Measurements from ENCODE around the gene PRND.
"Not testable (repeated sequence)": the region's sequence is repeated elsewhere in the genome, so short reads cannot be mapped to it uniquely, and the experiment has no call there.

DNA sequence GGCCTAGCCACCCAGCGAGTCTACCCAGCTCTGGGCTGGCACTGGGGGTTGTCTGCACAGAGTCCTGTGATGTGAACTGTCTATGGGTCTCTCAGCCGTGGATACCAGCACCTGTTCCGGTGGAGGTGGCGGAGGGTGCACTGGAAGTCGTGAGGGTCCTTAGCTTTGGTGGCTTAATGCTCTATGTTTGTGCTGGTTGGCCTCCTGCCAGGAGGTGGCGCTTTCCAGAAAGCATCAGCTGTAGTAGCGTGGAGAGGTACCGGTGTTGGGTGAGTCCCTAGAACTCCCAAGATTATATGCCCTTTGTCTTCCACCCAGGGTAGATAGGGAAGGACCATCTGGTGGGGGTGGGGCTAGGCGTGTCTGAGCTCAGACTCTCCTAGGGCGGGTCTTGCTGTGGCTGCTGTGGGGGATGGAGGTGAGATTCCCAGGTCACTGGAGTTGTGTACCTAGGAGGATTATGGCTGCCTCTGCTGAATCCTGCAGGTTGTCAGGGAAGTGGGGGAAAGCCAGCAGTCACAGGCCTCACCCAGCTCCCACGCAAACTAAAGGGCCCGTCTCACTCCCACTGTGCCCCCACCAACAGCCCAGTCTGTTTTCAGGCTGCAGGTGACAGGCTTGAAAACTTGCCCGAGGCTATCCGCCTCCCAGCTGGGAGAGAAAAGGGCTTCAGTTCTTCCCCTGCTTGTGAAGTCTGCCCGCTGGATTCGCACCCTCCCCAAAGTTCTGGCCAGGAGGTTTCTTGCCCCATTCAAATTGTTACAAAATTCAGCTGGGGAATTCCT, 37.6 kb downstream of the PRND start:
- TF ChIP-seq, protein P1, sequence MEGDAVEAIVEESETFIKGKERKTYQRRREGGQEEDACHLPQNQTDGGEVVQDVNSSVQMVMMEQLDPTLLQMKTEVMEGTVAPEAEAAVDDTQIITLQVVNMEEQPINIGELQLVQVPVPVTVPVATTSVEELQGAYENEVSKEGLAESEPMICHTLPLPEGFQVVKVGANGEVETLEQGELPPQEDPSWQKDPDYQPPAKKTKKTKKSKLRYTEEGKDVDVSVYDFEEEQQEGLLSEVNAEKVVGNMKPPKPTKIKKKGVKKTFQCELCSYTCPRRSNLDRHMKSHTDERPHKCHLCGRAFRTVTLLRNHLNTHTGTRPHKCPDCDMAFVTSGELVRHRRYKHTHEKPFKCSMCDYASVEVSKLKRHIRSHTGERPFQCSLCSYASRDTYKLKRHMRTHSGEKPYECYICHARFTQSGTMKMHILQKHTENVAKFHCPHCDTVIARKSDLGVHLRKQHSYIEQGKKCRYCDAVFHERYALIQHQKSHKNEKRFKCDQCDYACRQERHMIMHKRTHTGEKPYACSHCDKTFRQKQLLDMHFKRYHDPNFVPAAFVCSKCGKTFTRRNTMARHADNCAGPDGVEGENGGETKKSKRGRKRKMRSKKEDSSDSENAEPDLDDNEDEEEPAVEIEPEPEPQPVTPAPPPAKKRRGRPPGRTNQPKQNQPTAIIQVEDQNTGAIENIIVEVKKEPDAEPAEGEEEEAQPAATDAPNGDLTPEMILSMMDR (IDR thresholded peaks at IDR 0.05; ENCODE audit: low read depth, low read length): peak; percentile 62
- TF ChIP-seq MYC (IDR thresholded peaks at IDR 0.05; ENCODE audit: low read depth, low read length): not testable (repeated sequence)
